PC-3 (cell line): ENCODE data around the gene CPA2. TPM values are rescaled to one million over a fixed set of nuclear protein-coding genes. Genes with fewer than 3 reads are reported as not detected.
A peak's percentile ranks its signal among the peaks of the same experiment; 100 is the strongest.

Experiments
- ATAC-seq: fragments of 200-7000 bp; cut with Tn5 transposase; 2 replicates; pipeline ENCODE4 v1.9.1; 2020; ENCODE audit warnings: mild to moderate bottlenecking, moderate library complexity
- BruUV-seq: library from RNA; stranded (reverse); fragments of 400-500 nt; replicated peaks from 2 replicates; lab custom pipeline; 2021; lab: Mats Ljungman, UMichigan
- CTCF ChIA-PET: fragments of 300-600 bp; sonication (Branson Sonifier 250); formaldehyde crosslinking; loops from one replicate; lab custom pipeline; 2022; ENCODE audit warnings: antibody characterized with exemption; lab: Charles Lee
- POLR2A ChIA-PET: fragments of 300-600 bp; sonication (Branson Sonifier 250); formaldehyde crosslinking; loops from one replicate; lab custom pipeline; 2022; ENCODE audit warnings: antibody characterized with exemption; ENCODE audit not compliant: unreplicated experiment; lab: Charles Lee
- DNase-seq: peaks from one replicate; pipeline ENCODE4 v3.0.0-alpha.2; 2015
- H2AFZ ChIP-seq: fragments of 300-600 bp; sonication (generic); 2 replicates; pipeline ENCODE4 v1.6.0; 2016; ENCODE audit warnings: antibody characterized with exemption, low read length
- H3F3A ChIP-seq: fragments of 300-600 bp; sonication (generic); one replicate; pipeline ENCODE4 v1.6.0; 2017; ENCODE audit warnings: antibody characterized with exemption, low read length, control low read depth, mild to moderate bottlenecking; ENCODE audit not compliant: unreplicated experiment
- H3K27ac ChIP-seq: fragments of 300-600 bp; sonication (generic); 2 replicates; pipeline ENCODE4 v1.5.1; 2016; ENCODE audit warnings: mild to moderate bottlenecking, low read length
- H3K27me3 ChIP-seq: fragments of 300-600 bp; sonication (generic); 2 replicates; pipeline ENCODE4 v1.6.1; 2016; ENCODE audit warnings: low read length, mixed read lengths
- H3K36me3 ChIP-seq: fragments of 300-600 bp; sonication (generic); 2 replicates; pipeline ENCODE4 v1.6.1; 2016; ENCODE audit warnings: low read depth, mixed run types, low read length, mixed read lengths
- H3K4me1 ChIP-seq: fragments of 300-600 bp; sonication (generic); 2 replicates; pipeline ENCODE4 v1.5.1; 2016; ENCODE audit warnings: low read length; ENCODE audit not compliant: insufficient read depth
- H3K4me2 ChIP-seq: fragments of 300-600 bp; sonication (generic); 2 replicates; pipeline ENCODE4 v1.6.0; 2016; ENCODE audit warnings: low read length
- H3K4me3 ChIP-seq: fragments of 300-600 bp; sonication (generic); 2 replicates; pipeline ENCODE4 v1.5.1; 2016; ENCODE audit warnings: mild to moderate bottlenecking, low read length, mixed read lengths
- H3K79me2 ChIP-seq: fragments of 300-600 bp; sonication (generic); 2 replicates; pipeline ENCODE4 v1.6.1; 2017; ENCODE audit warnings: low read length, mixed read lengths
- H3K9ac ChIP-seq: fragments of 300-600 bp; sonication (generic); 2 replicates; pipeline ENCODE4 v1.6.0; 2016; ENCODE audit warnings: mild to moderate bottlenecking, low read length
- H3K9me2 ChIP-seq: fragments of 300-600 bp; sonication (generic); replicated peaks from 2 replicates; pipeline ENCODE4 v1.6.1; 2016; ENCODE audit warnings: mixed run types, low read length, mixed read lengths
- H3K9me3 ChIP-seq: fragments of 300-600 bp; sonication (generic); 2 replicates; pipeline ENCODE4 v1.6.1; 2016; ENCODE audit warnings: low read length, mixed read lengths
- H4K20me1 ChIP-seq: fragments of 300-600 bp; sonication (generic); 2 replicates; pipeline ENCODE4 v1.6.1; 2016; ENCODE audit warnings: low read length, mixed read lengths
- EZH2 ChIP-seq: fragments of 300-600 bp; sonication (generic); IDR thresholded peaks from one replicate; pipeline ENCODE4 v1.6.1; 2017; ENCODE audit warnings: antibody characterized with exemption, mild to moderate bottlenecking, low read length; ENCODE audit not compliant: unreplicated experiment
- EZH2phosphoT487 ChIP-seq: fragments of 300-600 bp; sonication (generic); IDR thresholded peaks from 2 replicates; pipeline ENCODE4 v1.6.1; 2018; ENCODE audit warnings: mild to moderate bottlenecking, antibody characterized with exemption, low read length, borderline replicate concordance
- intact Hi-C: fragments of 100-400 bp; cut with micrococcal nuclease; formaldehyde crosslinking; loops from 2 replicates; pipeline ENCODE4 v1.9.0; 2023
- total RNA-seq: library from RNA; depleted of rRNA; stranded (reverse); fragments of >200 nt; gene quantifications from 2 replicates; pipeline ENCODE4 v1.2.3, GENCODE V29; 2014
- TF ChIP-seq, protein P1 (sequence below): fragments of 300-600 bp; sonication (generic); conservative IDR thresholded peaks from 2 replicates; pipeline ENCODE4 v1.5.1; 2017; ENCODE audit warnings: antibody characterized with exemption, low read depth, mild to moderate bottlenecking, low read length

Gene CPA2
- total RNA-seq, 1 experiment from 2014 or later, result not detected

DNA sequence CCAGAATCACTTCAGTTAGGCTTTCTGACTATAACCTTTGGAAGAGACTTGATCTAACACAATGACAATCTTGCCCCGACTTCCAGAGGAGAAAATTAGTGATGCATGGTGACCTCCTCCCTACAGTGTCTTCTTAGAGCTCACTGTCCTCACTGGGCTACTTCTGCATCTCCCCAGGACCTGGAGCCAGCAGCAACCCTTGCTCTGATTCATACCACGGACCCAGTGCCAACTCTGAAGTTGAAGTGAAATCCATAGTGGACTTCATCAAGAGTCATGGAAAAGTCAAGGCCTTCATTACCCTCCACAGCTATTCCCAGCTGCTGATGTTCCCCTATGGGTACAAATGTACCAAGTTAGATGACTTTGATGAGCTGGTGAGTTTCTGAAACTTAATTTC is 12.6 kb downstream of the CPA2 start:
- TF ChIP-seq, protein P1, sequence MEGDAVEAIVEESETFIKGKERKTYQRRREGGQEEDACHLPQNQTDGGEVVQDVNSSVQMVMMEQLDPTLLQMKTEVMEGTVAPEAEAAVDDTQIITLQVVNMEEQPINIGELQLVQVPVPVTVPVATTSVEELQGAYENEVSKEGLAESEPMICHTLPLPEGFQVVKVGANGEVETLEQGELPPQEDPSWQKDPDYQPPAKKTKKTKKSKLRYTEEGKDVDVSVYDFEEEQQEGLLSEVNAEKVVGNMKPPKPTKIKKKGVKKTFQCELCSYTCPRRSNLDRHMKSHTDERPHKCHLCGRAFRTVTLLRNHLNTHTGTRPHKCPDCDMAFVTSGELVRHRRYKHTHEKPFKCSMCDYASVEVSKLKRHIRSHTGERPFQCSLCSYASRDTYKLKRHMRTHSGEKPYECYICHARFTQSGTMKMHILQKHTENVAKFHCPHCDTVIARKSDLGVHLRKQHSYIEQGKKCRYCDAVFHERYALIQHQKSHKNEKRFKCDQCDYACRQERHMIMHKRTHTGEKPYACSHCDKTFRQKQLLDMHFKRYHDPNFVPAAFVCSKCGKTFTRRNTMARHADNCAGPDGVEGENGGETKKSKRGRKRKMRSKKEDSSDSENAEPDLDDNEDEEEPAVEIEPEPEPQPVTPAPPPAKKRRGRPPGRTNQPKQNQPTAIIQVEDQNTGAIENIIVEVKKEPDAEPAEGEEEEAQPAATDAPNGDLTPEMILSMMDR, result no peak
- no peak for TF ChIP-seq EZH2phosphoT487
- TF ChIP-seq EZH2, result no peak
- BruUV-seq, result no TSS peak
- Histone ChIP-seq H4K20me1 (no peaks in the 10 kb centered on the region), H3K79me2 (no peaks in the 10 kb centered on the region), H3K4me2 (peak overlapping the region; percentile 16; the same call in 1 of the 2 replicates), H3K27ac (no peak overlapping the region), H3K9me2 (no peaks in the 10 kb centered on the region), H3F3A (no peaks in the 10 kb centered on the region), H3K9me3 (no peaks in the 10 kb centered on the region), H3K27me3 (no peaks in the 10 kb centered on the region), H3K9ac (no peak overlapping the region), H3K36me3 (no peaks in the 10 kb centered on the region), H2AFZ (no peak overlapping the region), H3K4me3 (no peak overlapping the region), H3K4me1 (peaks cover 33% of the 10 kb centered on the region)
- DNase-seq, result no peak
- ATAC-seq, result no peak
- POLR2A ChIA-PET, result no interaction called here
- CTCF ChIA-PET, result no interaction called here
- intact Hi-C loops, result no loop called here

DNA sequence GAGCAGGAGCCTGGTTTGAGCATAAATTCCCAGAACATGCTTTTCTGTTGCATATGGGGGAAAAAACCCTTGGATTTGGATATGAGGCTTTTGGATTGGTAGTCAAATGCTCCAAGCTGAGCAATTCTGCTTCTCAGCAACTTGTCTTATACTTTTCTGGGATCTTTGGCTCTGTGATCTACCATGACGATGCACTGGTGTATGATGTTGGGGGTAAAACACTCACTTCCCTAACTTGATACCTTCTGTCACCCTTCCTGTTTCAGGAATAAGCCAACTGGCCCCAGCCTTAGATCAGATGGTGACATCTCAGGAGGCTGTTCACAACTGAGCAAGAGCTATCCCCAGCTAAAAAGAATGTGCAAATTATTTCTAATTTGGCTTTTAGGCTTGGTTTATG is 13.2 kb downstream of the CPA2 start:
- H3K9me3 ChIP-seq, result no peaks in the 10 kb centered on the region
- H4K20me1 ChIP-seq, result no peaks in the 10 kb centered on the region
- H3K79me2 ChIP-seq, result no peaks in the 10 kb centered on the region
- TF ChIP-seq, protein P1, result no peak
- no peak for TF ChIP-seq EZH2
- no peak for TF ChIP-seq EZH2phosphoT487
- intact Hi-C loops, result no loop called here
- ATAC-seq (no peak), DNase-seq (no peak)
- H3K9me2 ChIP-seq, result no peaks in the 10 kb centered on the region
- H2AFZ ChIP-seq, result no peak overlapping the region
- no peaks in the 10 kb centered on the region for H3K36me3 ChIP-seq
- no peak overlapping the region for H3K9ac ChIP-seq
- H3K4me3 ChIP-seq, result no peak overlapping the region
- POLR2A ChIA-PET, result no interaction called here
- no peaks in the 10 kb centered on the region for H3K27me3 ChIP-seq
- no peak overlapping the region for H3K4me2 ChIP-seq
- CTCF ChIA-PET, result no interaction called here
- no TSS peak for BruUV-seq
- H3K27ac ChIP-seq, result no peak overlapping the region
- H3K4me1 ChIP-seq, result peaks cover 33% of the 10 kb centered on the region
- no peaks in the 10 kb centered on the region for H3F3A ChIP-seq

DNA sequence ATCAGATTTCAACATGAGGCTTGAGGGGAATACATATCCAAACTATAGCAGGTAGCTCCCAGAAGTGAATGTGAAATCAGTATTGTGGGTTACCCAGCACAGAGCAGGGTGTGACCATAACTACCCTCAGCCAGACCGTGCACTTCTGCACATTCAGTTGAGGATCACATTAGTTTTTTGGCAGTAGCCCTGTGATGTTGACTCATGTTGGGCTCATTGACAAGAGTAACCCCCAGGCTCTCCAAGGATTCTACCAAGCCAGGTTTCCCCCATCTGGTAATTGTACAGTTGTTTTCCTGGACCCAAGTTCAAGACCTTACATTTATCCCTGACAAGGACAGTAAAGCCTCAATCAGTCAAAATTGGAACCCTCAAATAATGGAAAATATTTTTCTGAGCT is 14.6 kb downstream of the CPA2 start:
- Histone ChIP-seq H3K27ac (no peak overlapping the region), H2AFZ (no peak overlapping the region), H3K9me2 (no peaks in the 10 kb centered on the region), H3K27me3 (no peaks in the 10 kb centered on the region), H3K4me1 (peaks cover 29% of the 10 kb centered on the region), H3K4me3 (no peak overlapping the region), H3K4me2 (no peak overlapping the region), H3K36me3 (no peaks in the 10 kb centered on the region), H3K79me2 (no peaks in the 10 kb centered on the region), H3K9me3 (no peaks in the 10 kb centered on the region), H3K9ac (no peak overlapping the region), H4K20me1 (no peaks in the 10 kb centered on the region), H3F3A (no peaks in the 10 kb centered on the region)
- peak; percentile 74 for DNase-seq
- TF ChIP-seq EZH2phosphoT487 (no peak), EZH2 (no peak)
- TF ChIP-seq, protein P1, result no peak
- peak; percentile 72 for ATAC-seq
- BruUV-seq, result no TSS peak
- ChIA-PET POLR2A (no interaction called here), CTCF (no interaction called here)
- intact Hi-C loops, result no loop called here
